ENCODE results near the gene XIRP1. TPM values are rescaled to one million over a fixed set of nuclear protein-coding genes. Genes with fewer than 3 reads are reported as not detected.

XIRP1 gene
- total RNA-seq, 1 experiment from 2014 or later = not detected

DNA sequence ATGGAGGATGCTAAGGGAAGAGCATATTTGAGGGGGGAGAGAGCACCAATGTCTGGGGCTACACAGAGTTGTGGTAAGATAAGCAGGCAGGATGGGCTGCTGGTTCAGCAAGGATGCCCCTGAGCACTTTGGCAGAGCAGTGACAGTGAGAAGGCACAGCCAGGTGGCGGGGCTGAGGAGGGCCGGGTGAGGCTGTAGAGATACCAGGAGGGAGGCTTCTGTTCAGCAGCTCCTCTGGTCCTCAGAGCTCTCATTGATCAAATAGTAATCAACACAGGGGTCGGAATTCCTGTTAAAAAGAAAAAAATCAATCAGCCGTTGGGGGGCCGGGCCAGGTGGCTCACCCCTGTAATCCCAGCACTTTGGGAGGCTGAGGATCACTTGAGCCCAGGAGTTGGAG is 11.5 kb upstream of the XIRP1 start:
- CTCF ChIA-PET = no interaction called here
- TF ChIP-seq CTCF (IDR thresholded peaks at IDR 0.05 in 2 of 3, conservative IDR thresholded peaks at IDR 0.05 in 1 of 3; ENCODE audit: borderline replicate concordance in 1 of 3, insufficient read depth in 1 of 3, low read depth in 2 of 3, low read length in 2 of 3) = no peak
- no peak for TF ChIP-seq TCF7L2 (IDR thresholded peaks at IDR 0.05; ENCODE audit: borderline replicate concordance, extremely low read depth, insufficient read depth, insufficient read length)
- TF ChIP-seq EZH2 (IDR thresholded peaks at IDR 0.05) = no peak
- TF ChIP-seq SIN3A (IDR thresholded peaks at IDR 0.05; ENCODE audit: low read depth) = no peak
- TF ChIP-seq ZFX (IDR thresholded peaks at IDR 0.05) = no peak
- Histone ChIP-seq H3K4me3 (replicated peaks in 1 of 2; ENCODE audit: low read depth in 1 of 2, low read length in 2 of 2) (no peak overlapping the region), H3K36me3 (ENCODE audit: control insufficient read depth in 1 of 2, insufficient read depth in 2 of 2, low read length in 2 of 2) (no peaks in the 10 kb centered on the region), H3K27me3 (ENCODE audit: insufficient read depth, low read length) (peaks cover 26% of the 10 kb centered on the region; the same call in 1 of the 2 replicates), H3K4me2 (ENCODE audit: low read length) (no peak overlapping the region), H3K27ac (ENCODE audit: low read depth, low read length) (no peak overlapping the region), H3K9me2 (ENCODE audit: insufficient read depth) (no peaks in the 10 kb centered on the region), H3K4me1 (ENCODE audit: control insufficient read depth in 1 of 2, insufficient read depth in 2 of 2, low read length in 2 of 2) (peaks cover 0 to 3% of the 10 kb centered on the region in 2 experiments; a peak in 1 of 4 replicates), H3K79me2 (ENCODE audit: insufficient read depth, low read length) (no peaks in the 10 kb centered on the region), H3K9me3 (ENCODE audit: control insufficient read depth in 1 of 2, insufficient read depth in 1 of 2, low read depth in 1 of 2, low read length in 2 of 2) (no peaks in the 10 kb centered on the region), H4K20me1 (ENCODE audit: insufficient read depth) (no peaks in the 10 kb centered on the region), H3K9ac (ENCODE audit: low read length) (no peak overlapping the region), H2AFZ (ENCODE audit: low read depth, low read length, poor library complexity, severe bottlenecking) (no peak overlapping the region)
- RAD21 ChIA-PET (ENCODE audit: low non-redundant PET in 1 of 2, low total read pairs in 2 of 2, uncharacterized antibody in 2 of 2, unreplicated experiment in 2 of 2) = no interaction called here
- POLR2A ChIA-PET = no interaction called here
- BruUV-seq (replicated peaks) = no TSS peak
- no peak for DNase-seq (ENCODE audit: low read depth, low spot score)
- ATAC-seq = no peak
- intact Hi-C loops (cut with micrococcal nuclease) = no loop called here

DNA sequence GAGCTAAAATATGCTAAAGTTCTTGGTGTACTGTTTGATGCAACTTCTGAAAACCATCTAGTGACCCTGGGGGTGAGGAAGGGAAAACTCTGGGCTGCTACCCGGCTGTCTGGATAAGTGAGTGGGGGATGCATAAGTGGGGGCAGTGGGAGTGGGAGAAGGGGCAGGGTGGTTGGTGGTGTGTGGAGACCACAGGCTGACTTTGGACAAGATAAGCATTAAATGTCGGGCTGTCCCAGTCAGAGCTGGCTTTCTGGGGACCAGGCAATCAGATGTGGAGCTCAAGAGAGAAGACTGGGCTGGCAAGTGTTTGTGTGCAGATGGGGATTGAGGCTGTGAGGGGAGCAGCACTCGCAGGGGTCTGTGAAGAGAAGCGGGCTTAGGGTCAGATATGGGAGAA is 11.0 kb upstream of the XIRP1 start:
- intact Hi-C loops (cut with micrococcal nuclease) = no loop called here
- H3K9me3 ChIP-seq (ENCODE audit: control insufficient read depth in 1 of 2, insufficient read depth in 1 of 2, low read depth in 1 of 2, low read length in 2 of 2) = no peaks in the 10 kb centered on the region
- H3K4me3 ChIP-seq (replicated peaks in 1 of 2; ENCODE audit: low read depth in 1 of 2, low read length in 2 of 2) = no peak overlapping the region
- H3K4me2 ChIP-seq (ENCODE audit: low read length) = no peak overlapping the region
- POLR2A ChIA-PET = no interaction called here
- no peak overlapping the region for H3K9ac ChIP-seq (ENCODE audit: low read length)
- H3K27ac ChIP-seq (ENCODE audit: low read depth, low read length) = no peak overlapping the region
- no peaks in the 10 kb centered on the region for H3K36me3 ChIP-seq (ENCODE audit: control insufficient read depth in 1 of 2, insufficient read depth in 2 of 2, low read length in 2 of 2)
- ATAC-seq (no peak), DNase-seq (ENCODE audit: low read depth, low spot score) (no peak)
- no peaks in the 10 kb centered on the region for H3K79me2 ChIP-seq (ENCODE audit: insufficient read depth, low read length)
- BruUV-seq (replicated peaks) = no TSS peak
- H3K4me1 ChIP-seq (ENCODE audit: control insufficient read depth in 1 of 2, insufficient read depth in 2 of 2, low read length in 2 of 2) = peaks cover 0 to 2% of the 10 kb centered on the region in 2 experiments; a peak in 1 of 4 replicates
- TF ChIP-seq JUND (IDR thresholded peaks at IDR 0.05) (no peak), FOSL1 (IDR thresholded peaks at IDR 0.05; ENCODE audit: low read depth) (no peak), SRF (IDR thresholded peaks at IDR 0.05; ENCODE audit: low read depth) (no peak), EZH2phosphoT487 (IDR thresholded peaks at IDR 0.05; ENCODE audit: borderline replicate concordance) (no peak), EZH2 (IDR thresholded peaks at IDR 0.05) (no peak), TCF7L2 (IDR thresholded peaks at IDR 0.05; ENCODE audit: borderline replicate concordance, extremely low read depth, insufficient read depth, insufficient read length) (no peak), POLR2AphosphoS5 (IDR thresholded peaks at IDR 0.05; ENCODE audit: low read depth, low read length) (no peak), SIN3A (IDR thresholded peaks at IDR 0.05; ENCODE audit: low read depth) (no peak), CEBPB (IDR thresholded peaks at IDR 0.05; ENCODE audit: low read depth) (no peak), MAX (IDR thresholded peaks at IDR 0.05) (no peak)
- CTCF ChIA-PET = no interaction called here
- H2AFZ ChIP-seq (ENCODE audit: low read depth, low read length, poor library complexity, severe bottlenecking) = no peak overlapping the region
- RAD21 ChIA-PET (ENCODE audit: low non-redundant PET in 1 of 2, low total read pairs in 2 of 2, uncharacterized antibody in 2 of 2, unreplicated experiment in 2 of 2) = no interaction called here
- H4K20me1 ChIP-seq (ENCODE audit: insufficient read depth) = no peaks in the 10 kb centered on the region
- H3K27me3 ChIP-seq (ENCODE audit: insufficient read depth, low read length) = peaks cover 26% of the 10 kb centered on the region; the same call in 1 of the 2 replicates
- H3K9me2 ChIP-seq (ENCODE audit: insufficient read depth) = no peaks in the 10 kb centered on the region

Measured in HCT116 (cell line).